OCI-LY1 (cell line): ENCODE data around the gene KLB.

Experiments
- EZH2 ChIP-seq: fragments of 200-600 bp; sonication (generic), shearing (Covaris generic); IDR thresholded peaks from 2 replicates; pipeline ENCODE4 v1.8.0; 2017; ENCODE audit warnings: borderline replicate concordance, mixed run types, mild to moderate bottlenecking, antibody characterized with exemption, low read length, moderate library complexity, mixed read lengths
- TF ChIP-seq, protein P1 (sequence below): fragments of 200-600 bp; sonication (generic), shearing (Covaris generic); IDR thresholded peaks from 2 replicates; pipeline ENCODE4 v1.5.1; 2017; ENCODE audit warnings: mild to moderate bottlenecking, antibody characterized with exemption, low read length, moderate library complexity, mixed read lengths

DNA sequence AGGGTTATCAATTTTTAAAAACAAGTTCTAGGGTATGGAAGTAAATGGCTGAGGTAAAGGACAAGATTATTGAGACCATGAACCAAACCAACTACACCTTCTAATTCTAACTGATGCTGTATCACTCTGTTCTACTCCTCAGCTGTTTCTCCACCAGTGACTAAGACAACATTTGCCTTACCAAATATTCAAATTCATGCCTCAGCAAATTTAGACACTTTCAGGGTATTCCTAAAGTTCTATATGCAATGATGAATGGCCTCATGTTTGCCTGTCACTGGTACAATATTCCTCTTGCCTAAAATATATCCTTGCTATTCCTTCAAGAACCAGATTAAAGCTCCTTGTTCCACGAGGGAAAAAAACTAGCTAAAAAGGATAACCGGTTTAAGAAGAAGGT is 47.0 kb downstream of the KLB start:
- TF ChIP-seq, protein P1, sequence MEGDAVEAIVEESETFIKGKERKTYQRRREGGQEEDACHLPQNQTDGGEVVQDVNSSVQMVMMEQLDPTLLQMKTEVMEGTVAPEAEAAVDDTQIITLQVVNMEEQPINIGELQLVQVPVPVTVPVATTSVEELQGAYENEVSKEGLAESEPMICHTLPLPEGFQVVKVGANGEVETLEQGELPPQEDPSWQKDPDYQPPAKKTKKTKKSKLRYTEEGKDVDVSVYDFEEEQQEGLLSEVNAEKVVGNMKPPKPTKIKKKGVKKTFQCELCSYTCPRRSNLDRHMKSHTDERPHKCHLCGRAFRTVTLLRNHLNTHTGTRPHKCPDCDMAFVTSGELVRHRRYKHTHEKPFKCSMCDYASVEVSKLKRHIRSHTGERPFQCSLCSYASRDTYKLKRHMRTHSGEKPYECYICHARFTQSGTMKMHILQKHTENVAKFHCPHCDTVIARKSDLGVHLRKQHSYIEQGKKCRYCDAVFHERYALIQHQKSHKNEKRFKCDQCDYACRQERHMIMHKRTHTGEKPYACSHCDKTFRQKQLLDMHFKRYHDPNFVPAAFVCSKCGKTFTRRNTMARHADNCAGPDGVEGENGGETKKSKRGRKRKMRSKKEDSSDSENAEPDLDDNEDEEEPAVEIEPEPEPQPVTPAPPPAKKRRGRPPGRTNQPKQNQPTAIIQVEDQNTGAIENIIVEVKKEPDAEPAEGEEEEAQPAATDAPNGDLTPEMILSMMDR: no peak
- no peak for TF ChIP-seq EZH2
